ENCODE measurements around the gene SIK3.

SIK3 gene

GRCh38 chr11:116797816-116798215 is 300.4 kb downstream of the SIK3 start:
- no peak for DNase-seq (ENCODE audit: low read depth in 2 of 2)

GRCh38 chr11:116796548-116796947 is 301.7 kb downstream of the SIK3 start:
- no peak for DNase-seq (ENCODE audit: low read depth in 2 of 2)

GRCh38 chr11:116794851-116795250 is 303.4 kb downstream of the SIK3 start:
- DNase-seq (ENCODE audit: low read depth in 2 of 2), result no peak

GRCh38 chr11:116793772-116794097 is 304.5 kb downstream of the SIK3 start:
- no peak for DNase-seq (ENCODE audit: low read depth in 2 of 2)
